PC-9 (cell line): ENCODE results near the gene HBZ.

Experiments used
- CTCF ChIP-seq: fragments of 200-600 bp; sonication (generic); conservative IDR thresholded peaks from 2 replicates; pipeline ENCODE4 v1.6.1; 2017; ENCODE audit warnings: mixed run types, antibody characterized with exemption, mild to moderate bottlenecking, moderate library complexity
- EZH2 ChIP-seq: fragments of 200-600 bp; sonication (generic); IDR thresholded peaks from 2 replicates; pipeline ENCODE4 v1.8.0; 2017; ENCODE audit warnings: antibody characterized with exemption, low read depth

GRCh38 chr16:152141-153128 lies at the start of gene HBZ:
- TF ChIP-seq CTCF (no peak), EZH2 (no peak)
